ENCODE results near the gene UGT1A9. TPM values are rescaled to one million over a fixed set of nuclear protein-coding genes. Genes with fewer than 3 reads are reported as not detected.

UGT1A9 gene
- total and polyA plus RNA-seq, 12 donors: not detected

DNA sequence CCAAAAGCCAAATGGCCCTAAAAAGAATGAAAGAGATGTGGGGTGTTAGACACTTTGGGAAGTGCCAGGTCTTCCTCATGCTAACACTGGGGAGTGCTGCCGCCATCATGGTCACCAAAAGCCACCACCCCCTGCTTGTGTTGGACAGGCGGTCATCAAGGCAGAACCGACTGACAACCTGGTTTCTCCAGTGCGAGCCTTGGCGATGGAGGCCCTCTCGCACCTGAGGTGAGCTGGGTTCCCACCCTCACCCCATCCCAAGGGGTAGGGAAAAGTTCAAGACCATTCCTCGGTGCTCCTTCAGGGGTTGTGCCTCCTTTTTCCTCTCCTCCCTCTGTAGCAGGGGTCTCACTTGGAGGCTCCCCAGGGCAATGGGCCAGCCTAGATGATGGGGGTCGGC, 140.0 kb downstream of the UGT1A9 start:
- 89% methylated on average over 8 of the region's 8 CpGs for WGBS, 2 donors
- Histone ChIP-seq H3K9me3 (peaks cover 0 to 9% (median 0%) of the 10 kb centered on the region in 11 donors), H3K4me3 (no peak overlapping the region), H3K27ac (no peak overlapping the region), H3K27me3 (peaks cover 0 to 38% (median 14%) of the 10 kb centered on the region in 7 donors), H3K36me3 (no peaks in the 10 kb centered on the region), H3K4me1 (no peaks in the 10 kb centered on the region)
- intact Hi-C loops (cut with DNase I): no loop called here
- ATAC-seq: no peak
- no peak for DNase-seq
- TF ChIP-seq, protein P1, sequence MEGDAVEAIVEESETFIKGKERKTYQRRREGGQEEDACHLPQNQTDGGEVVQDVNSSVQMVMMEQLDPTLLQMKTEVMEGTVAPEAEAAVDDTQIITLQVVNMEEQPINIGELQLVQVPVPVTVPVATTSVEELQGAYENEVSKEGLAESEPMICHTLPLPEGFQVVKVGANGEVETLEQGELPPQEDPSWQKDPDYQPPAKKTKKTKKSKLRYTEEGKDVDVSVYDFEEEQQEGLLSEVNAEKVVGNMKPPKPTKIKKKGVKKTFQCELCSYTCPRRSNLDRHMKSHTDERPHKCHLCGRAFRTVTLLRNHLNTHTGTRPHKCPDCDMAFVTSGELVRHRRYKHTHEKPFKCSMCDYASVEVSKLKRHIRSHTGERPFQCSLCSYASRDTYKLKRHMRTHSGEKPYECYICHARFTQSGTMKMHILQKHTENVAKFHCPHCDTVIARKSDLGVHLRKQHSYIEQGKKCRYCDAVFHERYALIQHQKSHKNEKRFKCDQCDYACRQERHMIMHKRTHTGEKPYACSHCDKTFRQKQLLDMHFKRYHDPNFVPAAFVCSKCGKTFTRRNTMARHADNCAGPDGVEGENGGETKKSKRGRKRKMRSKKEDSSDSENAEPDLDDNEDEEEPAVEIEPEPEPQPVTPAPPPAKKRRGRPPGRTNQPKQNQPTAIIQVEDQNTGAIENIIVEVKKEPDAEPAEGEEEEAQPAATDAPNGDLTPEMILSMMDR (IDR thresholded peaks at IDR 0.05): no peak

DNA sequence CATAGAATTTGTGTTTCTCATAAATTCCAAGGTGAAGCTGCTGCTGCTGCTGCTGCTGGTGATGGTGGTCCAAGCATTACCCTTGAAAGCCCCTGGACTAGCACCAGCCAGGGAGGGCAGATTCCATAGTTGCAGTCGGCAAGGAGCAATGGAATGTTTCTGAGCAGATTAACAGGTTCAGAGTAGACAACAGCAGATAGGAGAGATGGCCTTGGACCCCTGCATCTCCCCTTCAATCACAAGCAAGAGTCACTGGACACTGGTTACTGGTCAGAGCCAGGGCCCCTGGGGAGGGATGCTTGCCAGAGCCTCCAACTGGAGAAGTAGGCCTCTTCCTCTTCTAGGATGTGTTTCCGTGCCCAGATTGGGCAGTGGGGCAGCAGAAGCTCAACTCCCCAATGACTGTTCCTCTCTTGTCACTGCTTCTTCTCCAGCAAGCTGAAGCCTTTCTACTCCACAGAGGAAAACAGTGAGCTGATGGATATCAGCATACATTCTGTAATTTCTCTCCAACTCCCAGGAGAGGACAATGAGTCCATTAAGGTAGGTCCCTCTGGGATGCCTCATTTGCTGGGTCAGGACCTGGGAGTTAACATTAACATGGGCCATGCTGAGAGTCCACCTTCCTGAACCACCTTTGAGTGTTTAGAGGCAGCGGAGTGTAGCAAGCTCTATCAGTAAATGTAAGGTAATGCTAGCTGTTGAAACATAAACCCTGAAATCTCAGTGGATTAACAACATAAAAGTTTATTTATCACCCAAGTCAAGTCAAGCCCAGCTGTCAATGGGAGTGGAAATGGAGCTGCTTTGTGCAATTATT, 141.7 kb downstream of the UGT1A9 start:
- ATAC-seq (no peak), DNase-seq (no peak)
- Histone ChIP-seq H3K9me3 (peaks cover 0 to 9% (median 0%) of the 10 kb centered on the region in 11 donors), H3K27ac (no peak overlapping the region), H3K36me3 (no peaks in the 10 kb centered on the region), H3K27me3 (peaks cover 0 to 43% (median 9%) of the 10 kb centered on the region in 7 donors), H3K4me1 (no peaks in the 10 kb centered on the region), H3K4me3 (no peak overlapping the region)
- intact Hi-C loops (cut with DNase I): no loop called here
- TF ChIP-seq, protein P1 (IDR thresholded peaks at IDR 0.05): no peak
- WGBS, 2 donors: 66 to 67% methylated on average over 3 of the region's 3 CpGs

DNA sequence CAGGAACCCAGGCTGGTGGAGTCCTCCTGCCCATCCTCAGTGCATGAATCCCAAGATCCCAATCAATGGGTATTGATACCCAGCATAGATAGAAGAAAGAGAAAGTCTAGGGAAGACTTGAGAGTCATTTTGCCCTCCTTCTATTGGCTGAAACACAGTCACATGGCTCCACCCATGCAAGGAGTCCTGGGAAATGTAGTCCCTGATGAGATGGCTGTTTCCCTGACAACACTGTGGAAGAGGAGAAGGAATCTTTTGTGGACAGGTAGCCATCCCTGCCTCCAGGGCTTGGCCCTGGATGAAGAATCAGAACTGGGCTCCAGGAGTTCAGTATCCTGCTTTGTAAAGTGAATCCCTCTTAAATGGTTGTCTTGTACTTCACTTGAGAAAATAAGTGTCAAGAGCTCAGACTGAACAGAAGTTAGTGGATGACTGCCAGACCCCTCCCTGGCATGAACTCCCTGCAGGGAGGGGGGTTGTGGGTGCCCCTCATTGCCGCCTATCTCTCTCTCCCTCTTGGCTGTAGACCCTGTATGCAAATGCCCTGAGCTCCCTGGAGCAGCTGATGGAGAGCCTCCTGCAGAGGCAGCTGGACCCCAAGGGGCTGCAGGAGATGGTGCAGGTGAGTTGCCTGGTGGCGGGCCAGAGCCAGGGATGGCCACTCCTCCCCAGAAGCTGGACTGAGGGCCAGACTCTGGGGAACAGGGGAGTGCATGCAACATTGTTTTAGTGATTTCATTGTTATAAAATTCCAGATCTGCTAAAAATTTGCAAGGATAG, 142.5 kb downstream of the UGT1A9 start:
- Histone ChIP-seq H3K36me3 (no peaks in the 10 kb centered on the region), H3K9me3 (peaks cover 0 to 9% (median 0%) of the 10 kb centered on the region in 11 donors), H3K27ac (no peak overlapping the region), H3K4me3 (no peak overlapping the region), H3K4me1 (no peaks in the 10 kb centered on the region), H3K27me3 (peaks cover 0 to 40% (median 3%) of the 10 kb centered on the region in 7 donors)
- ATAC-seq: no peak
- TF ChIP-seq, protein P1 (IDR thresholded peaks at IDR 0.05): no peak
- DNase-seq: no peak
- intact Hi-C loops (cut with DNase I): no loop called here
- 52 to 73% methylated on average over 2 of the region's 2 CpGs for WGBS, 2 donors

DNA sequence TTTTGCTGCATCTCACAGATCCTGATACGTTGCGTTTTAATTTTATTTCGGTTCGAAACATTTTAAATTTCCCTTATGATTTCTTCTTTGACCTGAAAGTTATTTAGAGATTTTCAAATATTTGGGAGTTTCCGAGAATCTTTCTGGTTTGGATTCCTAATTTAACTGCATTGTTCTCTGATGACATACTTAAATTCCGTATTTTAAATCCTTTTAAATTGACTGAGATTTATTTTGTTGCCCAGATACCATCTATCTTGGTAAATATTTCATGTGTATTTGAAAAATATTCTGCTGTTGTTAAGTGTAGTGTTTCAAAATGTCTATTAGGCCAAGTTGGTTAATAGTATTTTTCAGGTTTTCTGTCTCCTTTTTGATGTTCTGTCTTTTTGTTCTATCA, 144.2 kb downstream of the UGT1A9 start:
- DNase-seq (no peak), ATAC-seq (no peak)
- H3K27me3 ChIP-seq: peaks cover 0 to 35% (median 0%) of the 10 kb centered on the region in 7 donors
- H3K4me1 ChIP-seq: no peaks in the 10 kb centered on the region
- peaks cover 0 to 9% (median 0%) of the 10 kb centered on the region in 11 donors for H3K9me3 ChIP-seq
- intact Hi-C loops (cut with DNase I): no loop called here
- H3K36me3 ChIP-seq: no peaks in the 10 kb centered on the region
- H3K27ac ChIP-seq: no peak overlapping the region
- TF ChIP-seq, protein P1 (IDR thresholded peaks at IDR 0.05): no peak
- no peak overlapping the region for H3K4me3 ChIP-seq
- WGBS, 2 donors: 88 to 92% methylated on average over 6 of the region's 6 CpGs

All from heart right ventricle (tissue), 16 donors.